ENCODE results near the gene SMCO4.
"Not testable (repeated sequence)": the region's sequence is repeated elsewhere in the genome, so short reads cannot be mapped to it uniquely, and the experiment has no call there.

Gene SMCO4, protein sequence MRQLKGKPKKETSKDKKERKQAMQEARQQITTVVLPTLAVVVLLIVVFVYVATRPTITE

DNA sequence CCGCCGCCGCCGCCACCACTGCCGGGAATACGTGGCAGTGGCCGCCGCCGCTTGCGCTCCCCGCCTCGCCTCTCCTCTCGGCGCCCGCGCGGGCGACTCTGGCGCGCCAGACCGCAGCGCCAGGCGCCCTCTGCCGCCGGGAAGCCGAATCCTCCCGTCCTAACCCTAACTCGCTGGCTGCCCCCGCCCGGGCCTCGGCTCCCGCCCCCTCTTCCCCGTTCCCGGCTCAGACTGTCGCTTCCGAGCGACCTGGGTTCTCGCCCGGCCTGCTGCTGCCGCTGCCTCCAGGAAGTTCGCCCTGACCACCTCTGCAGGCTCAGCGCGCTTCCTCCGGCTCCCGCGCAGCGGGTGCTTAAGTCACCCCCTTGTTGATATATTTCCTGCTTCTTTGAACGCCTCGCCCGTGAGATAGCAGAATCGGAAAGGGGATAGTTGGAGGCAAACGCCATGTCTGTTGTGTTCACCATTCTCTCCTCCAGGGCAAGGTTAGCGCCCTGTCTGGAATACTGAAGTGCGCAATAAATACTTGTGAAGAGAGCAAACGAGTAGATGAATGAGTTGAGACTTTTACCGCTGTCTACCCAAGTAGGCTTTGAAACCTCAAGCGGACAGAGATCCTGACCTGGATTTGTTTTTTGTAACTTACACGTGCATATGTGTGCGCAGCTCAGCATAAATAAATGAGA, at the start of gene SMCO4:
SMCO4 (minus strand) TSS at position 100 of the 686 bp plus-strand sequence. CDS start 64,202 bp downstream, outside the sequence.
- peak; percentile 84 for DNase-seq

DNA sequence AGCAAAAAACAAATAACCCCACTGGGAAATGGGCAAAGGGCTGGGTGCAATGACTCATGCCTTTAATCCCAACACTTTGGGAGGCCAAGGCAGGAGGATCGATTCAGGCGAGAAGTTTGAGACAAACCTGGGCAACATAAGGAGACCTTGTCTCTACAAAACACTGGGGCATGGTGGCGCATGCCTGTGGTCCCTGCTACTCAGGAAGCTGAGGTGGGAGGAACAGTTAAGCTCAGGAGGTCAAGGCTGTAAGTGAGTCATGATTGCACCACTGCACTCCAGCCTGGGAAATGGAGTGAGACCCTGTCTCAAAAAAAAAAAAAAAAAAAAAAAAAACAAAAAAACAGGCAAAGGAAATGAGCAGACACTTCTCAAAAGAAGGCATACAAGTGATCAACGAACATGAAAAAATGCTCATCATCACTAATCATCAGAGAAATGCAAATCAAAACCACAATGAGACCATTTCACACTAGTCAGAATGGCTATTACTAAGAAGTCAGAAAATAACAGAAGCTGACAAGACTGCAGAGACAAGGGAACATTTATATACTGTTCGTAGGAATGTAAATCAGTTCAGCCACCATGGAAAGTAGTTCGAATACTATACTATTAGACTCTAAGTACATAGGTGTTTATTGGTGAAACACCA, 48.2 kb upstream of the SMCO4 start:
- peak; percentile 72 for DNase-seq

DNA sequence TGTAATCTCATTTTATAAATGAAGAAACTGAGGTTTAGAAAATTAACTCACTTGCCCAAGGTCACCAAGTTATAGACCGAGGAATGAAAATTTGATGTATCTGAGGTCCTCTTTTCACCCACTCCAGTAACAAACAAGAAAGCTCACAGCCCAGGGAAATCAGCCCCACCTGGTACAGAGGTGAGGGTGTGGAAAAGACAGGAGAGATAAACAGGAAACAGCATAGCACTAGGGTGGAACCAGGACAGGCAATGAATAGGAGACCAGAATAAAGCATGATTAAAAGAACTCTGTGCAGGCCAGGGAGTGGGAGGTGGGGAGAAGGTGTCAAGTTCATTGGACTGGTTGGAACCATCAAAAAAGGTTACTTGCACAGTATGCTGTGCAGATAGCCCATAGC, 46.2 kb upstream of the SMCO4 start:
- DNase-seq = no peak

DNA sequence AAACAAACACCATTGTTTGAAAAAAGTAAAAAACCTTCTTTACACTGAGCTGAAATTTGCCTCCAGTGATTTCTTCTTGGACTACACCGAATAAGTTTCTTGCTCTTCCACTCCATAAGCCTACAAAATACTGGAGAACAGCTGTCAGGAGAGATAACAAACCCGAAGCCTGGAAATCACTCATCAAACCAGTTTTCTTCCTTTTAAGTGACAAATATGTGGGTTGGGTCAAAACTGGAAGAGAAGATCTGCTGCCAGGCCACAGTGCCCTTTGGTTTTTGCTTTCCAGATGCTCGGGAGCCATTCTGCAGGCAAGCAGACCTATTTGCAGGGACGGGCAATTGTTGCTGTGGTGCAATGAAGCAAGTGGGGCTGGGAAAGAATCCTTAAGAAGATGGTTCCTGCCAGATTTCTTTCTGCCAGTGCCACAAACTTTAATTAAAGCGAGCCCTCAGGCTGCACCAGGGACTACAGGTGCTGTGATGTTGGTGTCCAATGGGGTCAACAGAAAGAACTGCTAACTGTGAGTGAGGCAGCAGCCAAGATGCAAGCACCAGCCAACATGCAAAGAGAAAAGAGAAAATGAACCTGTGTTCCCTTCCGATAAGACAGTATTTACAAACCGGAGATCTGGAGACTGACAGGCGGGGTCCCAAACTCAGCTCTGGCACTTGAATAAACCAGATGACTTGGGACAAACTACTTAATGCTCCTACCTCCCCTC, 44.8 kb upstream of the SMCO4 start:
- no peak for DNase-seq

DNA sequence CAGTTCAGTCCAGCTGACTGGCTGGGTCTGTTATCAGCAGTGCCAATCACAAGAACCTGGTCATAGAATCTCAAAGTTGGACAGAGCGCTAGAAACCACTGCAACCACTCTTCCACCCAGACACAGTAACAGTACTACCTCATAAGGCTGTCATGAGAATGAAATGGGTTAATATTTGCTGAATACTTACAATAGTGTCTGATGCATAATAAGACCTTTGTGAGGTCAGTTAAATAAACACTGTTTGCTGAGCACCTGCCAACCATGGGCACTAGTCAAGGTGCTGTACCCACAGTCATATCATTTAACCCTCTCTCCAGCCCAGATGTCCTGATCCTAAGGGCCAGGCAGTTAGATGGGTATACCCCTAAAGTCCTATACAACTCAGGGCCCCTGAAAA, 44.2 kb upstream of the SMCO4 start:
- not testable (repeated sequence) for DNase-seq

DNA sequence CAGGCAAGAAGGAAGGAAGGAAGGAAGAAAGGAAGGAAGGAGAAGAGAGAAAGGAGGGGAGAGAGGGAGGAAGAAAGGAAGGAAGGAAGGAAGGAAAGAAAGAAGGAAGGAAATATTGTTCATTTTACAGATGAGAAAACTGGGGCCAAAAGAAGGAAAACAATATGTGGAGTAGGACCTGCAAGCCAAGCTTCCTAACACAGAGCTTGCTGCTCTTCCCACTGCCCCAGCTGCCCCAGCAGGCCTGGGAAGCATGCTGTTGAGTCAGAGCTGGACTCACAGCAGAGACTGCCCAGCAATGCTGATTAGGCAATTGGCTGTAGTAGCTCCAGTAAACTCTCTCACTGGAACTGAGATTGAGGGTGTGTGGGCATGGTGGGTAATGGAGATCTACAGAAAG, 42.6 kb upstream of the SMCO4 start:
- peak; percentile 70 for DNase-seq

DNA sequence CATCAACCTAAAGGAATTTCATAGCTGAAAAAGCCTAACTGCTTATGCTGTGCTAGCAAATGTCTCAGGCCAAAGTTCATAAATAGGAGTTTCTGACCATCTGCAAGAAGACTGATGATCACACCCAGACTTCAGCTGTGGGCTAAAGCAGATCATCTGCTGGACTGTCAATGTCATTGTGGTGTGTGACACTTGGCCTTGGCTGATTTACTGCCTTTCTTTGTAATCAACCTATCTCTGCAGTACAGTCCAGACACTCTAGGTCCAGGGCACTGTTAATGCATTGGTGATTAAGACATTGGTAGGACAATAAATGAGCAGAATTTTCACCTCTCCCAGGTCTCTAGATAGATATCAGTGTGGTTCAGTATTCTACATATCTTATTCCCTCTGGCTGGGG, 40.3 kb upstream of the SMCO4 start:
- no peak for DNase-seq

DNA sequence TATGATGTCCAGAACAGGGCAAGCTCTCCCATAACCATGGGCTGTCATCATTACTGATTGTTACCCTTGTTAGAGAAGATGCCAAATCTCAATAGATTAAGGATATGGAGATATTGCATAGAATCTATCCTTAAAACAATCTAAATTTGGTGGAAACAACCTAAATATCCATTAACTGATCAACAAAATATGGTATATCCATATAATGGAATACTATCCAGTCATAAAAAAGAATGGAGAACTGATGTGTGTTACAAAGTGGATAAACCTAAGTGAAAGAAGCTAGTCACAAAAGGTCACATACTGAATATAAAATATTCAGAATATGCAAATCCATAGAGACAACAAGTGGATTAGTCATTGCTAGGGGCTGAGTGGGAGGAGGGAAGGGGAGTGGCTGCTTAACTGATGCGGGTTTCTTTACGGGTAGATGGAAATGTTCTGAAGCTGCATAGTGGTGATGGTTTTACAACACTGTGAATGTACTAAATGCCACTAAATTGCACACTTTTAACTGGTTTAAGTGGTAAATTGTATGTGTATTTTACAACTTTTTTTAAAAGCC, 36.1 kb upstream of the SMCO4 start:
- DNase-seq = no peak

DNA sequence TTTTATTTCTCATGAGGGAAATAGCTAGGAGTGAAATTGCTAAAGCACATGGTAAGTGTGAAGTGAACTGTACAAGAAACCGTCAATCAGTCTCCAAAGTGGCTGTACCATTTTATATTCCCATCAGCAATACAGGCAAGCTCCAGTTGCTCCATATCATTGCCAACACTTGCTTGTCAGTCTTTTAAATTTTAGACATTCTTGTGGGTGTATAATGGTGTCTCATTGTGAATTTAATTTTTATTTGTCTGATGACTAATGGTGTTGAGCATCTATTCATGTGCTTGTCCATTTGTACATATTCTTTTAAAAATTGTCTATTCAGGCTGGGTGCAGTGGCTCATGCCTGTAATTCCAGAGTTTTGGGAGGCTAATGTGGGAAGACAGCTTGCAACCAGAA, 34.1 kb upstream of the SMCO4 start:
- DNase-seq = peak; percentile 82

DNA sequence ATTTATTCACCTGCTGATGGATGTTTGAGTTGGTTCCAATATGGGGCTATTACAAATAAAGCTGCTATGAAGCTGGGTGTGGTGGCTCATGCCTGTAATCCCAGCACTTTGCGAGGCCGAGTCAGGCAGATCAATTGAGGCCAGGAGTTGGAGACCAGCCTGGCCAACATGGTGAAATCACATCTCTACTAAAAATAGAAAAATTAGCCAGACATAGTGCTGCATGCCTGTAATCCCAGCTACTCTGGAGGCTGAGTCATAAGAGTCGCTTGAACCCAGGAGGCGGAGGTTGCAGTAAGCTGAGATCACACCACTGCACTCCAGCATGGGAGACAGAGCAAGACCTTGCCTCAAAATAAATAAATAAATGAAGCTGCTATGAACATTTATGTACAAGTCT, 33.7 kb upstream of the SMCO4 start:
- DNase-seq = peak; percentile 82

DNA sequence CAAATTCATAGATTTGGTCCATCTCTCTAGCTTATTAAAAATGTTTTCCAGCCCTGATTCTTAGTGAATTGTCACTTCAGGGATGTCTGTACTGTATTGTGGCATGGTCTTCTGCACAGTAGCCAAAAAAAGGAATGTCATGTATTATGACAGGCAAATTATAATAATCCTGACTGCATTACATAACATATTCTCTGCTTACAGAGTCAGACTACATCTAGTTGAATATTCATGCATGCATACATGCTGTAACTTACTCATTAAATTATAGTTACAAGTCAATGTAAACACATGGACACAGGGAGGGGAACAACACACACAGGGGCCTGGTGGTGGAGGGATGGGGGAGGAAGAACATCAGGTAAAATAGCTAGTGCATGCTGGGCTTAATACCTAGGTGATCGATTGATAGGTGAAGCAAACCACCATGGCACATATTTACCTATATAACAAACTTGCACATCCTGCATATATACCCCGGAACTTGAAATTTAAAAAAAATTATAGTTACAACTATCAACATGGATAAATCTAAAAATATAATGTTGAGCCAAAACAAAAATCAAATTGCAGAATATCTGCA, 31.5 kb upstream of the SMCO4 start:
- DNase-seq = no peak

DNA sequence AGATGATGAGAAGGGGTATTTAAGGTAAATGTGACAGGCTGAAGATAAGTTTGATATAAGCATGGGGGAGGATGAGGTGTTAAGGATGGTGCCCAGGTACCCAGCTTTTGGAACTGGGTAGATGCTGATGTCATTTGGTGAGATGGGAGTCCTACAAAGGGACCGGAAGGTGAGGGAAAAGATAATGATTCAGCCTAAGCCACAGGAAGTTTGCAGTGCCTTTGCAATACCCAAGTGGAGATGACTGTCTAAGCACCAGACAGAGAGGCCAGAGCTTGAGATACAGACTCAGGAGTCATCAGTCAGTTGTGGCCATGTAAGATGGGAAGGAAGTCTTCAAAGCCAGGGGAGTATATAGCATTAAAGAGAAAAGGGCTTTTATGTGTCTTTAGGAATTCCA, 30.0 kb upstream of the SMCO4 start:
- DNase-seq = peak; percentile 39

DNA sequence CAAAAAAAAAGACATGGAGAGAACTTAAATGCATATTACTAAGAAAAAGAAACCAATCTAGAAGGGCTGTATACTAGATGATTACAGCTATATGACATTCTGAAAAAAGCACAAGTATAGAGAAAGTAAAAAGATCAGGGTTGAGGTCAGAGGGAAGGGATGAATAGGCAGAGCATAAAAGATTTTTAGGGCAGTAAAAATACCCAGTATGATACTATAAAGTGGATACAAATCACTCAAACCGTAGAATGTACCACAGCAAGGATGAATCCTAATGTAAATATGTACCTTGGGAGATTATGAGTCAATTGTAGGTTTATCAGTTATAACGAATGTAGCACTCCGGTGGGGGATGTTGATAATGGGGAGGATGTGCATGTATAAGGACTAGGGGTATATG, 29.4 kb upstream of the SMCO4 start:
- no peak for DNase-seq

DNA sequence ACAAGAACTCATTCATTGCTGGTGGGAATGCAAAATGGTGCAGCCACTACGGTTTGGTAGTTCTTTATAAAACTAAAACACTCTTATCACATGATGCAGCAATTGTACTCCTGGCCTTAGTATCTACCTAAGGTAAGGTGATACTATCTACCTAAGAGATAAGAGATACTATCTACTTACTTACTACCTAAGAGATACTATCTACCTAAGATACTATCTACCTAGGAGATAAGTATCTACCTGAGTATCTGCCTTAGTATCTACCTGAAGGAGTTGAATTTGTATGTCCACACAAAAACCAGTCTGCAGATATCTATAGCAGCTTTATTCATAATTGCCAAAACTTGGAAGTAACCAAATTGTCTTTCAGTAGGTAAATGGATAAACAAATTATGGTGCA, 29.0 kb upstream of the SMCO4 start:
- DNase-seq = no peak

DNA sequence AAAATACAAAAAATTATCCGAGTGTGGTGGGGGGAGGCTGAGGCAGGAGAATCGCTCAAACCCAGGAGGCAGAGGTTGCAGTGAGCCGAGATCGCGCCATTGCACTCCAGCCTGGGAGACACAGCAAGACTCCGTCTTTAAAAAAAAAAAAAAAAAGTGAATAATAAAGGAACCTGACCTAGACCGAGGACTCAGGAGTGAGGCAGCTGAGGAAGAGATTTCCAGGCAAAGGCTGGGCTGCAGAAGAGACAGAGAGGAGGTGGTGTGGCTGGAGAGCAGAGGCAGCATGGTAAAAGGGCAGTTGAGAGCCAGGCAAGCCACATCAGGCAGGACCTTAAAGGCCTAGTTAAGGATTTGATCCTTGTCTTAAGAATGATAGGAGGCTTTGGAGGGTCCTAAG, 28.4 kb upstream of the SMCO4 start:
- no peak for DNase-seq

DNA sequence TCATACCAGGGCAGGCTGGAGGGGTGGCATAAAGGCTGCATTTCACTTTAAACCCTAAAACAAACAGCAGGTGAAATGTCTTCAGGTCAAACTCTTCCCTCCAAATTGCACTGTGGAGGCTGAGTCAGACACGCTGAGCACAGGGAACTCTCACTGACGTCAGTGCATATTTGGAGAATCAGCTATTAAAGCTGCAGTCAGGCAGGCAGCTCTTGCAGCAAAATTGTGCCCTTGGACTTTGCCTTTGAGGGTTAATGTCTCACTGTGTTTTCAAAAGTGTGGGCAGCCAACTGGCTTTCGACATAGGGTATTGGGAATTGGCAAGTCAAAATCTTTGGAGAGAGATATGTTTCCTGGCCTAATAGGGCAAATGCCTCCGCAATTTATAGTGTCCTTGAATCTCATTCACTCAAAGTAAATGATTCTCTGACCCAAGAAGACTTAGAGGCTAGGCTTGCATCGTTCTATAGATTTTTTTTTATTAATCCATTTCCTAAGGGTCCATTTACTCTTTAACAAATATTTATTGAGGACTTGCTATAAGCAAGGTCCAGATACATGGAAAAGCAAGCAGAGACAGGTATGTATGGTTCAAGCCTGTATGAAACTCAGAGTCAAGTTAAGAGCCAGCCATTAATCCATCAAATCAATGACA, 27.7 kb upstream of the SMCO4 start:
- DNase-seq = peak; percentile 76

DNA sequence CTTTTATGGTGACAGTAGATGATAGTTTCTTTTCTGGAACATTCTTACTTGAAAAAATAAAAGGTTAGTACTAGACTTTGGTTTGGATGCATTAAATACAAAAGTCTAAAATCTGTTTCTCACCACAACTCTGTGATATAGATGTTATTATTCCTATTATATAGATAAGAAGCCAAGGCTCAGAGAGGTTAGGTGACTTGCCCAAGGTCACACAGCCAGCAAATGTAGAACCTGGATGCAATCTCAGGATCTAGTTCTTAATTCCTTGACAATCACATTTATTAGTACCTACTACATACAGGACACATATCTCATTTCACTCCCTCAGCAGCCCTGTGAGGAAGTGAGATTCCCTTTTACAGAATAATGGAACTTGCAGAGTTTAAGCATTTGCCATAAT, 26.3 kb upstream of the SMCO4 start:
- DNase-seq = no peak

DNA sequence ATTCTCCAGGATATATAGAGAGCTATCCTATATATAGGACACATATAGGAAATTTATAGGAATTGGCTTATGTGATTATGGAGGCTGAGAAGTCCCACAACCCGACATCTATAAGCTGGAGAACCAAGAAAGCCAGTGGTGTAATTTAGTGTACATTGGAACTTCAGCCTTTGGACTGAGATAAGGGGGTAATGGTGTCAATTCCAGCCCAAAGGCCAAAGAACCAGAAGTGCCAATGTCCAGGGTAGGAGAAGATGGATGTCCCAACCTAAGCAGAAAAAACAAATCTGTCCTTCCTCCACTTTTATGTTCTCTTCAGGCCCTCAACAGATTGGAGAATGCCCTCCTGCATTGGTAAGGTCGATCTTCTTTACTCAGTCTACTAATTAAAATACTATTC, 25.5 kb upstream of the SMCO4 start:
- DNase-seq = no peak

DNA sequence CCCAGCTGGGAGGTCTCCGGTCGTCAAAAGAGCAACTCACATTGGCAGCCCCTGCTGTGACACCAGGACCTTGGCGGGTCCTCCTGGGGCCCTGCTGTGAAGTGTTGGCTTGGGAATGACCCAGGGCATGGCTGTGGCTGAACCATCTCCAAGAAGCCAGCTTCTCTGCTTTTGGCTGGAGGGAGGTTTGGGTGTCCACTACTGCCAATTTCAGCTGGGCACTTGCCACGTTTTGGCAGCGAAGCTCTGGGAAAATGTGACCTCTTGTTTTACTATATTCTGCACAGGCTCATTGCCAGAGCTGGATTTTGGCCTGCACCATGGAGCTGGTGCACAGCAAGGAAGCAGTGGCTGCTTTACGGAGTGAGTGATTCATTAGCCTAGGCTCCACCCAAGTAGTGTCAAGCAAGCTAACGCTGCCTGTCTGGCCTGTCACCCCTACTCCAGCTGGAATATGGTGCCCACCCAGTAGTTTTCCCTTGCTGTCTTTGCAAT, 24.3 kb upstream of the SMCO4 start:
- peak; percentile 30 for DNase-seq

DNA sequence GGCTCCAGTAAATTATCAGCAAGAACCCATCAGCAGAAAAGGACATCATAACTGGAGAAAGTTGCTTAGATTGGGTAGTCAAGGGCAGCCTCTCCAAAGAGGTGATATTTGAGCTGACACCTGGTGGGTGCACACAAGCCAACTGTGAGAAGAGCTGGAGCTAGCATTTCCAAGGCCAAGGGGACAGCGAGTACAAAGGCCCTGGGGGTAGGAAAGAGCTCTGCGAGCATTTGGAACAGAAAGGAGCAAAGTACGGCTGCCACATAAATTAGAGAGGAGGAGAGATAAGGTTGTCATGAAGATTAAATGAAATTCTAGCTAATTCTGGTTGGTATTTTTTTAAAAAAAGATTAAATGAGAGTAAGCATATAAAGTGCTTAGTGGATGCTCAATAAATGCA, 21.7 kb upstream of the SMCO4 start:
- no peak for DNase-seq

DNA sequence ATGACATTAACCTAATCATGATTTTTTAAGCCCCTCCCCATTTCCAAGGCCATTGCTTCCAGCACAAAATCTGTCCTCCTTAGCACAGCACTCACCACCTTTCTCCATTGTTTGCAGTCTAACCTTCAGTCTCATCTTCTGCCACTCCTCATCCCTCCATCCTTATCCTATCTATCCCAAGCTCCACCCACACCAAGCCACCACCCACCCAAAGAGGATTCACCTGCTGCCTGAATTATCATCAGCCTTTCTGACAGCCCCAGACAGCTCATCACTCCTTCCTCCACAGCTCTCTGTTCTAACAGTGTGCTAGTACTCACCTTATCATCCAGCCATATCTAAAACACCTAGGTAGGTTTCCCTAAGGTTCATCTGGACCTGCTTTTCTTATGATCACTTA, 20.7 kb upstream of the SMCO4 start:
- DNase-seq = no peak

DNA sequence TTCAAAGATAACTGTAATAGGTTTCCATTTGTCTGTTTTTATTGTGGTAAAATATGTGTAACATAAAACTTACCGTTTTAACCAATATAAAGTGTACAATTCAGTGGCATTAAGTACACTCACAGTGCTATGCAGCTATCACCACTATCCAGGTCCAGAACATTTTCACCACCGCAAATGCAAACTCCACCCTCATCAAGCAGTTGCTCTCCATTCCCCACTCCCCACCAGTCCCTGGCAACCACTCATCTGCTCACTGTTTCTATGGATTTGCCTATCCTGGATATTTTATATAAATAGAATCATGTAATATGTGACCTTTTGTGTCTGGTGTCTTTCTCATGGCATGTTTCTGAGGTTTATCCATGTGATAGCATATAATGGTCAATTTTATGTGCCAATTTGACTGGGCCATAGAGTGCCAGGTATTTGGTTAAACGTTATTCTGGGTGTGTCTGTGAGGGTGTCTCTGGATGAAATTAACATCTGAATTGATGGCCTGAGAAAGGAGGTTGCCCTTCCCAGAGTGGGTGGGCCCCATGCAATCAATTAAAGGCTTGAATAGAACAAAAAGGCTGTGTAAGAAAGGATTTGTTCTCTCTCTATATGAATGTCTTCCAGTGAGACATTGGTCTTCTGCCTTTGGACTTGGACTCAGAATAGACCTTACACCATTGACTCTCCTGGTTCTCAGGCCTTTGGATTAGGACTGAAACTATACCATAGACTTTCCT, 17.2 kb upstream of the SMCO4 start:
- no peak for DNase-seq
